ENCODE measurements around the gene RALGAPA1. TPM values are rescaled to one million over a fixed set of nuclear protein-coding genes. Genes with fewer than 3 reads are reported as not detected.

Gene RALGAPA1
- polyA plus RNA-seq, 1 donor (not counting 4 experiments of a cell fraction or from before 2014, with no cell fraction given), result 12.1 TPM

DNA sequence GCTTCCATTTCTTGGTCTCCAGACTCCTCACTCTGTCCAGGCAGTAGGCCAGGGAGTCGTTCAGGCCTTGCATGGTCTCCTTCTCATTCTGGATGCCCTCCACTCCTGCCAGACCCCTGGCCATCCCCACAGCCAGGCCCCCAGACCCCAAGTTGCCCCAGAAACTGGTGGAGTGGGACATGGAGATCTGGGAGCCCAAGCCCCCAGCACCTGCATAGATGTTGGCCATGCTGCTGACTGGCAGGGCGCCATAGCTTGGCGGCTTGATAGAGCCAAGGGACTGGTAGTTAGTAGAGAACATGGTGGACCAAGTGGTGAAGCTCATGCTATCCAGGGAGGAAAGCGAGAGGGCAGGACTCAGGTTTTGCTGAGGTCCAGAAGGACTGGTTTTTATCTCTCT, 296.3 kb downstream of the RALGAPA1 start:
- dilution Hi-C loops (cut with MboI; ENCODE audit: extremely low pct_ligation_motif_present, low sequenced_read_pairs), result no loop called here

DNA sequence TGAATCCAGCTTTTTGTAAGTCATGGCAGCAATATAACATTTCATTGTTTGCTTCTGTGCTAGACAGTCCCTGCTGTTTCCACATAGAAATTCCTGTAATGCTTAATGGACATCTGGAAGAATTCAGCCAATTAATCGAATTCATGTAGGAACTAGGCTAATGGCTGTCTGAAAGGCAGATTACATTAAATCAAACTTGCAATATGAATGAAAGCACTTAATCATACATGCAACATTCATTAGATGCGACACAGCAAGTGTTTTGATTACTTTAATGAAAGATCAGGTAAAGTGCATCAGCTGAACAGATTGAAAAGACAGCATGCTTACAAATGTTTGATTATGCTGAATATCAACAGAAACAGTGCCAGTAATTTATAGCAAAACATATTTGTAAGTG, 299.2 kb downstream of the RALGAPA1 start:
- no peak for FAIRE-seq
- H3K4me2 ChIP-seq (ENCODE audit: control insufficient read depth, extremely low read depth, insufficient read depth, low read depth, low read length), result no peak overlapping the region
- no peak for TF ChIP-seq EZH2 (IDR thresholded peaks at IDR 0.05; ENCODE audit: low read length)
- TF ChIP-seq, protein P1, sequence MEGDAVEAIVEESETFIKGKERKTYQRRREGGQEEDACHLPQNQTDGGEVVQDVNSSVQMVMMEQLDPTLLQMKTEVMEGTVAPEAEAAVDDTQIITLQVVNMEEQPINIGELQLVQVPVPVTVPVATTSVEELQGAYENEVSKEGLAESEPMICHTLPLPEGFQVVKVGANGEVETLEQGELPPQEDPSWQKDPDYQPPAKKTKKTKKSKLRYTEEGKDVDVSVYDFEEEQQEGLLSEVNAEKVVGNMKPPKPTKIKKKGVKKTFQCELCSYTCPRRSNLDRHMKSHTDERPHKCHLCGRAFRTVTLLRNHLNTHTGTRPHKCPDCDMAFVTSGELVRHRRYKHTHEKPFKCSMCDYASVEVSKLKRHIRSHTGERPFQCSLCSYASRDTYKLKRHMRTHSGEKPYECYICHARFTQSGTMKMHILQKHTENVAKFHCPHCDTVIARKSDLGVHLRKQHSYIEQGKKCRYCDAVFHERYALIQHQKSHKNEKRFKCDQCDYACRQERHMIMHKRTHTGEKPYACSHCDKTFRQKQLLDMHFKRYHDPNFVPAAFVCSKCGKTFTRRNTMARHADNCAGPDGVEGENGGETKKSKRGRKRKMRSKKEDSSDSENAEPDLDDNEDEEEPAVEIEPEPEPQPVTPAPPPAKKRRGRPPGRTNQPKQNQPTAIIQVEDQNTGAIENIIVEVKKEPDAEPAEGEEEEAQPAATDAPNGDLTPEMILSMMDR (optimal IDR thresholded peaks at IDR 0.05 in 1 of 3, IDR thresholded peaks at IDR 0.05 in 1 of 3, conservative IDR thresholded peaks at IDR 0.05 in 1 of 3; ENCODE audit: extremely low read depth in 1 of 3, insufficient read depth in 2 of 3, low read length in 3 of 3), result no peak
- H2AFZ ChIP-seq (ENCODE audit: control insufficient read depth, low read length), result no peak overlapping the region
- no peaks in the 10 kb centered on the region for H3K36me3 ChIP-seq (ENCODE audit: control insufficient read depth in 2 of 2, extremely low read depth in 1 of 2, insufficient read depth in 2 of 2, low read length in 2 of 2)
- H3K4me1 ChIP-seq (ENCODE audit: control insufficient read depth, extremely low read depth, insufficient read depth, low read length), result no peaks in the 10 kb centered on the region
- no peak overlapping the region for H3K27ac ChIP-seq (ENCODE audit: control insufficient read depth, insufficient read depth, low read length)
- no peaks in the 10 kb centered on the region for H3K9me3 ChIP-seq (ENCODE audit: control insufficient read depth, low read depth, low read length)
- DNase-seq (ENCODE audit: low read depth, low spot score), result no peak
- H3K27me3 ChIP-seq (ENCODE audit: control insufficient read depth, extremely low read depth, insufficient read depth, low read length), result no peaks in the 10 kb centered on the region
- no peaks in the 10 kb centered on the region for H4K20me1 ChIP-seq (ENCODE audit: control insufficient read depth, extremely low read depth, insufficient read depth, low read length)
- H3K9me1 ChIP-seq (ENCODE audit: control insufficient read depth, extremely low read depth, insufficient read depth, low read length), result no peaks in the 10 kb centered on the region
- dilution Hi-C loops (cut with MboI; ENCODE audit: extremely low pct_ligation_motif_present, low sequenced_read_pairs), result no loop called here
- H3K4me3 ChIP-seq (ENCODE audit: control insufficient read depth in 2 of 3, extremely low read depth in 1 of 3, insufficient read depth in 2 of 3, low read depth in 1 of 3, low read length in 3 of 3), result no peak overlapping the region
- H3K9ac ChIP-seq (ENCODE audit: control insufficient read depth, extremely low read depth, insufficient read depth, low read length), result no peak overlapping the region
- no peaks in the 10 kb centered on the region for H3K79me2 ChIP-seq (ENCODE audit: control insufficient read depth, insufficient read depth, low read length)

More for the DNA sequence above, 296.3 kb downstream of the RALGAPA1 start:
- H3K9ac ChIP-seq (ENCODE audit: control insufficient read depth, extremely low read depth, insufficient read depth, low read length), result no peak overlapping the region
- DNase-seq (ENCODE audit: low read depth, low spot score), result no peak
- H3K27ac ChIP-seq (ENCODE audit: control insufficient read depth, insufficient read depth, low read length), result no peak overlapping the region
- no peaks in the 10 kb centered on the region for H3K9me3 ChIP-seq (ENCODE audit: control insufficient read depth, low read depth, low read length)
- TF ChIP-seq EZH2 (IDR thresholded peaks at IDR 0.05; ENCODE audit: low read length), result no peak
- TF ChIP-seq, protein P1 (optimal IDR thresholded peaks at IDR 0.05 in 1 of 3, IDR thresholded peaks at IDR 0.05 in 1 of 3, conservative IDR thresholded peaks at IDR 0.05 in 1 of 3; ENCODE audit: extremely low read depth in 1 of 3, insufficient read depth in 2 of 3, low read length in 3 of 3), result no peak
- H4K20me1 ChIP-seq (ENCODE audit: control insufficient read depth, extremely low read depth, insufficient read depth, low read length), result no peaks in the 10 kb centered on the region
- no peak overlapping the region for H3K4me3 ChIP-seq (ENCODE audit: control insufficient read depth in 2 of 3, extremely low read depth in 1 of 3, insufficient read depth in 2 of 3, low read depth in 1 of 3, low read length in 3 of 3)
- no peaks in the 10 kb centered on the region for H3K27me3 ChIP-seq (ENCODE audit: control insufficient read depth, extremely low read depth, insufficient read depth, low read length)
- no peaks in the 10 kb centered on the region for H3K4me1 ChIP-seq (ENCODE audit: control insufficient read depth, extremely low read depth, insufficient read depth, low read length)
- no peaks in the 10 kb centered on the region for H3K9me1 ChIP-seq (ENCODE audit: control insufficient read depth, extremely low read depth, insufficient read depth, low read length)
- no peaks in the 10 kb centered on the region for H3K79me2 ChIP-seq (ENCODE audit: control insufficient read depth, insufficient read depth, low read length)
- no peak for FAIRE-seq
- no peak overlapping the region for H3K4me2 ChIP-seq (ENCODE audit: control insufficient read depth, extremely low read depth, insufficient read depth, low read depth, low read length)
- H2AFZ ChIP-seq (ENCODE audit: control insufficient read depth, low read length), result no peak overlapping the region
- no peaks in the 10 kb centered on the region for H3K36me3 ChIP-seq (ENCODE audit: control insufficient read depth in 2 of 2, extremely low read depth in 1 of 2, insufficient read depth in 2 of 2, low read length in 2 of 2)
